Measurements from ENCODE around the gene HPN.
A peak's percentile ranks its signal among the peaks of the same experiment; 100 is the strongest.
"Not testable (repeated sequence)": the region's sequence is repeated elsewhere in the genome, so short reads cannot be mapped to it uniquely, and the experiment has no call there.

HPN gene

DNA sequence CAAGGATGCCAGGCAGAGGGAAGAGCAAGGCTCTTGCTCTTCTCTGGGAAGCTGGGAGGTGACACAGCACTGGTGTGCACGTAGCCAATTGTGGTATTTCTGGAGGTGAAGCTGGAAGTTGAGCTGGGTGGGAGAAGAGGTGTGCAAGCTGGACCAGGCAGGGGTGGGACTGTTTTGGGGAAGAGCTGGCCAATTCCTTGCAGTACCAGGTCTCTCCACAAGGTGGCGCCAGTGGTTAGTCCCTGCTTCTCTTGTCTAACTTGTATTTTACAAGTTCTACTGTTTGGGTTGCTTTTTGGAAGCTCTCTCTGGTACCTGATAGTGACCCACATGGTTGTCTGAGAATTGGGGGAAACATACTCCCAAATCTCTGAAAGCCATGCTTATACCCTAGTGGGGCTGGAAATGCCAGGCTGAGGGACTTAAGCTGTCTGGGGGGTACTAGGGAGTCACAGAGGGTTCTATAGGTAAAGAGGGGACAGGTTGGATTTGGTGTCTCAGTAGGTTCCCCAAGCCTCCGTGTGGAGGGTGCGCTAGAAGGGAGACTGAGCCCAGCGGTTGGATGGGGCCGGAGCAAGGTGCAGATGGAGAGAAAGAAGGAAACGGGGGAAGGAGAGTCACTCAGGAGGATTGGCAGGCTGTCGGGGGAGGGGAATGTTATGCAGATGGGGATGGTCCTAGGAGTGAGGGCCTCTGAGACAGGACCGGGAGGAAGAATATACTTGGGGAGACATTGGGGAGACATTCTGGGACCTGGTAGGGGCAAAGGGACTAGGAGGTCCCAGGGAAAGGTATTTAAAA, 3.0 kb downstream of the HPN start:
- DNase-seq, result peak; percentile 17

DNA sequence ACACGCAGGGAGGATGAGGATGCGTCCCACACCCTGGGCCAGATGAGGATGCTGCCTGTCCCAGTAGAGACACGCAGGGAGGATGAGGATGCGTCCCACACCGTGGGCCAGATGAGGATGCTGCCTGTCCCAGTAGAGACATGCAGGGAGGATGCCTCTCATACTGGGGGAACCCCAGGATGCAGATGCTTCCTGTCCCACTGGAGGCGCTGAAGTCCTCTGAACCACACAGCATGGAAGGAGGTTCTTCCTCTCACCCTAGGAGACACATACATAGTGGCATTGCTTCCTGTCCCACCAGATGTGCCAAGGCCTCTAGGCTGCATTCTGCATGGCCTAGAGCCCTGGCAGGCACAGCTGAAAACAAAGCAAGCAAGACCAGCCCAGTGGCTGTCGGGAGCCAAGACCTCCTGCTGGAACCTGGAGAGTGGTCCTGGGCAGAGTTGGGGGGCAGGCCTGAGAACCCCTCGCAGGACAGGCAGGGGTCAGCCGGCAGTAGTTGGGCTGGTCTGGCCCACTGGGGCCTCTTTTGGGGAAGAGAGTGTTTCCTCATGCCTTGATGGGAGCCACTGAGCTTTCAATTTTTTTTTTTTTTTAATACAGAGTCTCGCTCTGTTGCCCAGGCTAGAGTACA, 4.3 kb downstream of the HPN start:
- no peak for DNase-seq

DNA sequence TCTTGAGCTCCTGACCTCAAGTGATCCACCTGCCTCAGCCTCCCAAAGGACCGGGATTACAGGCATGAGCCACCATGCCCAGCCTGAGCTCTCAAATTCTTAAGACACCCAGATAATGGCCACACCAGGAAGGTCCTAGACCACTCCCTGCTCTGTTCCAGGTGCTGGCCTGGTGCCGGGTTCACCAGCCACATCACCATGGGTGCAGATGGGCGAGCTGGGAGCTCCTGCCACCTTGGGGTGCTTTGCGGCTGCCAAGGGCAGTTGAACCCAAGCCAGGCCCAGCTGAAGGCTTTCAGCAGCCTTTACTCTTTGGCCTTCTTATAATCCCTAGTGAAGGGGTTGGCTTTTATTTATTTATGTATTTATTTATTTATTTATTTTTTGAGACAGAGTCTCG, 4.9 kb downstream of the HPN start:
- DNase-seq, result no peak

DNA sequence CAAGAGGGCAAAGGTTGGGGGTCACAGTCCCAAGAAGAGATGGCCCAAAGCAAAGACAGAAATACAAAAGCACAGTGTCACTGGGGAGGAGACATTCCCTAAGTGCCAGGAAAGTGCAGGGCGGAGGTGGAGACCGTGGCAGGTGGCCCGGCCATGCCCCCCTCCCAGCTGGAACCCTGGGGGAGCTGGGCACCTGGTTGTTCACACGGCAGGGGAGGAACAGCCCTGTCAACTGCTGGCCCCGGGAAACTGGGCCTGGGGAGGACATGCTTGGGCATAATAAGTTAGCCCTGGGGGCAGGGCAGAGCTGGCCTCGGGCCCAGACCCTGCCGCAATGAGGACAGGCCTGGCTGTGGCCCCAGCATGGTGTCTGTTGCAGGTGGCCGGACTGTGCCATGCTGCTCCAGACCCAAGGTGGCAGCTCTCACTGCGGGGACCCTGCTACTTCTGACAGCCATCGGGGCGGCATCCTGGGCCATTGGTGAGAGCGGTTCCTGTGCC, 7.4 kb downstream of the HPN start:
- DNase-seq, result no peak

DNA sequence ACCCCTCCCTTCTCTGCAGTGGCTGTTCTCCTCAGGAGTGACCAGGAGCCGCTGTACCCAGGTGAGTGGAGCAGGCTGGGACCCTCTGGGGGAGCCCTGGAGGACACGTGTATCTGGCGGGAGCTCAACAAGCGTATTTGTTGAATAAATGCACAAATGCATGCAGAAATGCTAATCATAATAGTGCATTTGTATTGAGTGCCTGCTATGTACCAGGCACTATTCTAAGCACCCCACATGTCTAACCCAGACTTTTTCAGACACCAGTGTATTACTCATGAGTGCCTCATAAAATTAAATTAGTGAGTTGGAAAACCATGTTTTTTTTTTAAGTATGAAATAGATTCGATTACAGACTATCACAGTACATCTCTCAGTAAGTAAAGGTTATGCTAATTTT, 7.9 kb downstream of the HPN start:
- DNase-seq, result no peak

DNA sequence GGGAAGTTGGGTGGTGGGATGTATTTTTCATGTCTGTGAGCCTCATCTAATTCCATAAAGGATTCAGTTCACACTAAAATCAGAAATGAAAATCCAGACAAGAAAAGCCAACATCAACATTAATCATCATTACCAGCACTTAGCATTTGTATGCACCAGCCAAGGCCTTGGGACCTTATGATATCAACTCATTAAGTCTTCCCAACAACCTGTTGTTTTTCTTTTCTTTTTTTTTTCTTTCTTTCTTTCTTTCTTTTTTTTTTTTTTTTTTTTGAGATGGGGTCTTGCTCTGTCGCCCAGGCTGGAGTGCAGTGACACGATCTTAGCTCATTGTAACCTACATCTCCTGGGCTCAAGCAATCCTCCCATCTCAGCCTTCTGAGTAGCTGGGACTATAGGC, 9.1 kb downstream of the HPN start:
- DNase-seq, result not testable (repeated sequence)

DNA sequence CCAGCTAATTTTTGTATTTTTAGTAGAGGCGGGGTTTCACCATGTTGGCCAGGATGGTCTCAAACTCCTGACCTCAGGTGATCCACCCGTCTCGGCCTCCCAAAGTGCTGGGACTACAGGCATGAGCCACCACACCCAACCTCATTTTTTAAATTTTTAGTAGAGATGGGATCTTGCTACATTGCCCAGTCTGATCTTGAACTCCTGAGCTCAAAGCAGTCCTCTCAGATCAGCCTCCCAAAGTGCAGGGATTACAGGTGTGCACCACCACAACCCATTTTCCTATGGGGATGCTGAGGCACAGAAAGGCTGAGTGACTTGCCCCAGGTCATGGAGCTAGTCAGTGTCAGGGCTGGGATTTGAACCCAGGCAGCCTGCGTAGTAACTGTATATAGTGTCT, 9.7 kb downstream of the HPN start:
- not testable (repeated sequence) for DNase-seq

DNA sequence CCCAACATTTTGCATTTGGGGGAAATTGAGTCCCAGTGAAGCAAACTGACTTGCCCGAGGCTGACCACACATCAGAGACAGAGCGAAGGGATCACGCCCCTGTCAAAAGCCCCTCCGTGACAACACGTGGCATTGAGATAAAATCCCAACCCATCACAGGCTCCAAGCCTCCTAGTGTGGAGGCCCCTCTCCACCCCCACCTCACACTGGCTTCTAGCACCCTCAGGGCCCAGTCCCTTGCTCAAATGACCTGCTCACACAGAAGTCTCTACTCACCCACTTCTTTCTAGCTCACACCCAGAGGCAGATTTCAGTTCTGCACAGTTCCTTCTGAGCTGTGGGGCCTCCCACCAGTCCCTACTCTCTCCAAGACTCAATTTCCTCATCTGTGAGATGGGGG, 10.3 kb downstream of the HPN start:
- DNase-seq, result no peak

DNA sequence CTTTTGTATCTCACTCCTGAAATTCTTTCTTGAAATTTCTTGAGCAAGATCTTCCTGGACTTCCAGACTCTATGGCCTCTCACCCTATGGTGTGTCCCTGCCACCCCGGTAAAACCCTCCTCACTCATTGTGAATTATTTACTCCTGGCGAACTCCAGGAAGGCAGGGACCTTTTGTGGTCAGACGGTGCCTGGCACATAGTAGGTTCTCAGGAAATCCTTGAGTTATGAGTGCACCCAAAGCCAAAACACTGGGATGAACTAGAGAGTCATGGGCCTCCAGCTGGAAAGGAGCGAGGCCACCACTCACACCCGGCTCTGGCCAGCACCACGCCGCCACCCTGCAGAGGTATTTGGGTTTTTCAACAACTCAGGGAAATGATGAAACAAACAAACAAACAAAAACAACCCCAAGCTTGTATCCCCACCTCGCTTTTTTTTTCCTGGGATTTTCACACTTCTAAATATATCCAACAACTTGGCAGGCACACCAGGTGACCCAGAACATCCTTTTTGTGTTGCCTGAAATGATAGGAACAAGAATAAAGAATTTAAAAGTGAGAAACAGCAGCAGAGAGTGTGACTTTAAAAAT, 11.2 kb downstream of the HPN start:
- DNase-seq, result no peak

DNA sequence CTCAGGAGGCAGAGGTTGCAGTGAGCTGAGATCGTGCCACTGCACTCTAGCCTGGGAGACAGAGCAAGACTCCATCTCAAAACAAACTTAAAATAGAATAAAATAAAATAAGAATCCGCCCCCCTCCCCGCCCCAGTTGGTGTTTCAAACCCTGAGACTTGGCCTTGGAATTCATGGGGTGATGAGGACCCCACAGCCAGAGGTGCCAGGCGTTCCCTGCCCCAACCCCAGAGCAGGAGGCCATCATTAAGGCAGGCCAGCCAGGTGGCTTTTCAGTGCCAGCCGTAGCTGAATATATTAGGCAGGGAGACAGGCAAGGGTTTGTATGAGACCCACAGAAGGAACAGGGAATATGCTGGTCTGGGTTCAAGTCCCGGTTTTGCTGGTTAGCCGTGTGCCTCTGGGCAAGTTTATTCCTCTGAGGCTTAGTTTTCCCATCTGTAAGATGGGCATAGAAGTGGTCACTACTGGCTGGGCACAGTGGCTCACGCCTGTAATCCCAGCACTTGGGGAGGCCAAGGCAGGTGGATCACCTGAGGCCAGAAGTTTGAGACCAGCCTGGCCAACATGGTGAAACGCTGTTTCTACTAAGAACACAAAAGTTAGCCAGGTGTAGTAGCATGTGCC, 12.3 kb downstream of the HPN start:
- DNase-seq, result no peak

DNA sequence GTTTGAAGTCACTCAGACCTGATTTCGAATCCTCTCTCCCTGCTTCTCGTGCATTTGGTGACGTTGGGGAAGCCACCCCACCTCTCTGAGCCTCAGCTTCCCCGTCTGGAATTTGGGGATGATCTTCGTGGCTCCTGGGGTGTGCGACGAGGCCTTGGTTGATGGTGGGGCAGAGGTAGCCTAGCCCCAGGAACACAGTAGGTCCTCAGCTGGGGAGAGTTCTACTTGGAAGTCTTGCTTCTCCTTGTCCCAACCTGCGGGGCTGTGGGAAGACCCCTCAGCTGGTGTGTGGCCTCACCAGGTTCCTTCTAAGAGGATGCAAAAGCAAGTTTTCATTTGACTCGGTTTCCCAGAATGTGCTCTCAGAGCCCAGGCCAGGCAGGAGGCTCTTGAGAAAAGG, 13.1 kb downstream of the HPN start:
- no peak for DNase-seq

DNA sequence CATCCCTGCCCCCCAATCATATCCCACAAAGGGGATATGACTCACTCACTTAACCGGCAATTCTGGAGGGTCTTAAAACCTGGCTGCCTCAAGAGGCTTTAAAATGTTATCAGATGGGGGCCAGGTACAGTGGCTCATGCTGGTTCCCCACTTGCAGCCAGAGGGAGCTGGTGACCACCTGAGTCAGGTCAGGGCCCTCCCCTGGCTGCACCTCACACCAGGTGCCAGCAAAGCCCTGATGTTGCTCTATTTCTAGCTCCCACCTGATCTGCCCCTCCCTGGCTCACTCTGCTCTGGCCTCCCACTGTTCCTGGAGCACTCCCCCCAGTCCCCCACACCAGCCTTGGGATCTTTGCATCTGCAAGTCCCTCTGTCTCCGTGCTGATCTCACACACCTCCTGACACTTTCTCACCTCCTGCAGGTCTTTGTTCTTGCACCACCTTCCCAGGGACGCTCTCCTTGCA, 14.2 kb downstream of the HPN start:
- DNase-seq, result no peak

DNA sequence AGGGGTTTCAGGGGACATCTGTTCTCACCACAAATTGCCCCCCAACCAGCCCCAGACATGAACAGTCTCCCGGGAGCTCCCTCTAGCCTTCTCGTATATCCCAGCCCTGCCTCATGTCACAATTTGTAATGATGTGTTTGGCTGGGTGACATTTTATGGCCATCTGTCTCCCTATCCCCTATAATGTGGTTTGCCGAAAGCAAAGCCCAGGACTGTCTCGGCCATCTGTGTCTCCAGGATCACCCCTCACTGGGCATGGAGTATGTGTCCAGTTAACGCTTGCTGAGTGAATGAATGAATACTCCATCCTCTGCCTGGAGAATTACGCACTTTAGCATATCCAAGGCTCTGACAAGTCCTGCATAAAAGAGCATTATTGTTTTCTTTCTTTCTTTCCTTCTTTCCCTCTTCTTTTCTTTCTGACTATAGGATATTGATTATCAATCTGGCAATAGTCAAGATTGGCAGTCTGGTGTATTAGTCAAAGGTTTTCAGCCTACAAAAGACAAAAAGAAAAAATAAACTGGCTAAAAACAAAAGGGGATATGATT, 15.1 kb downstream of the HPN start:
- no peak for DNase-seq

DNA sequence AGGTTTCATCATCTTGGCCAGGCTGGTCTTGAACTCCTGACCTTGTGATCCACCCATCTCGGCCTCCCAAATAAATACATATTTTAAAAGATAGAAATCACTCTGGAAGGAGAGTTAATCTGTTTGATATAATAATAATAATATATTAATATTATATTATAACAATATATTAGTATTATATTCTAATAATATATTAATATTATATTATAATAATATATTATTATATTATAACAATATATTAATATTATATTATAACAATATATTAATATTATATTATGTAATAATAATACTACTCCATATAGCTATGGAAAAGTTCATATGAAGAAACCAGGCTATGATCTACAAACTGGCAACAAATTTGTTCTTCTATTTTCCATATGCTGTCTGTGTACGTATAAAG, 16.8 kb downstream of the HPN start:
- DNase-seq, result no peak

DNA sequence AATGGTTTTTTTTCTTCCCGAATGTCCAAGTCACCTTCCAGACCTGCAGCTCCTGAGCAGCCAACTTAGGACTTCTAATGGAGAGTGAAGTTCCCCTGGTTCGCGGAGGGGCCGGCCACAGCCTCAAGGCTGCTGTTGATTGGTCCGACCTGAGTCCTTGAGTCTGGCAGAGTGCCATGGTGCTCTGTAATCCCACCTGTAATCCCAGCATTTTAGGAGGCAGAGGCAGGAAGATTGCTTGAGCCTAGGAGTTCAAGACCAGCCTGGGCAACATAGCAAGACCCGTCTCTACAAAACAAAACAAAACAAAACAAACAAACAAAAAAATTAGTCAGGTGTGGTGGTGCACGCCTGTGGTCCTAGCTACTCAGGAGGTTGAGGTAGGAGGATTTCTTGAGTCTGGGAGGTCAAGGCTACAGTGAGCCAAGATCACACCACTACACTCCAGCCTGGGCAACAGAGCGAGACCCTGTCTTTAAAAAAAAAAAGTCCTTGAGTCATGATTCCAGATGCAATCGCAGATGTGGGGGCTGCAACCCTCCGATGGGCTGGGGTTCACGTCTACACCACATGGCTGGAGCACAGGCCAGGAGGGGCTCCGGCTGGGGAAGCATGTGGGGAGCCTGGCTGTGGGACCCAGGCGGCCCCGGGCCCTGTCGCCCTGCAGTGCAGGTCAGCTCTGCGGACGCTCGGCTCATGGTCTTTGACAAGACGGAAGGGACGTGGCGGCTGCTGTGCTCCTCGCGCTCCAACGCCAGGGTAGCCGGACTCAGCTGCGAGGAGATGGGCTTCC, 17.7 kb downstream of the HPN start:
- no peak for DNase-seq

DNA sequence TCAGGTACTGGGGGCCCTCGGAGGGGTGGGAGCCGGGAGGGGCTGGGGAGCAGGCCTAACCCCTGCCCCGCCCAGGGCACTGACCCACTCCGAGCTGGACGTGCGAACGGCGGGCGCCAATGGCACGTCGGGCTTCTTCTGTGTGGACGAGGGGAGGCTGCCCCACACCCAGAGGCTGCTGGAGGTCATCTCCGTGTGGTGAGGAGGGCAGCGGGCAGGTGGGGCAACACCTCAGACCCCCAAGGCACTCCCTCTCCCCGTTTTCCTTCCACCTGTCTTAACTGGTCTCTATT, 18.2 kb downstream of the HPN start:
- no peak for DNase-seq

DNA sequence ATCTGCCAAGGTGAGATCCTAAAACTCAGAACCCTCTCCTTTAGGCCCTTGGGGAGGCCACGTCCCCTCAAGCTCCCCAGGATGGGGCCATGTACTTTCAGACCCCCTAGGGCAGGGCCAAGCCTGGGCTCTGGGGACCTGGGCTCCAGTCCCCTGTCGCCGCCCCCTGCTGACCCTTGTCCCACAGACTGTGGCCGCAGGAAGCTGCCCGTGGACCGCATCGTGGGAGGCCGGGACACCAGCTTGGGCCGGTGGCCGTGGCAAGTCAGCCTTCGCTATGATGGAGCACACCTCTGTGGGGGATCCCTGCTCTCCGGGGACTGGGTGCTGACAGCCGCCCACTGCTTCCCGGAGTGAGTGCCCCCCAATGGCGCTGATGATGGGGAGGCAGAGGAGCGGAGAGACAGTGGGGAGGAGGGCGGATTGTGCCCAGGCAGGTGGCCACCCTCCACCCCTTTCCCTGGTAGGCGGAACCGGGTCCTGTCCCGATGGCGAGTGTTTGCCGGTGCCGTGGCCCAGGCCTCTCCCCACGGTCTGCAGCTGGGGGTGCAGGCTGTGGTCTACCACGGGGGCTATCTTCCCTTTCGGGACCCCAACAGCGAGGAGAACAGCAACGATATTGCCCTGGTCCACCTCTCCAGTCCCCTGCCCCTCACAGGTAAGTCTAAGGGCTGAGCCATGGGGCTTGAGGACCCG, 18.8 kb downstream of the HPN start:
- no peak for DNase-seq

DNA sequence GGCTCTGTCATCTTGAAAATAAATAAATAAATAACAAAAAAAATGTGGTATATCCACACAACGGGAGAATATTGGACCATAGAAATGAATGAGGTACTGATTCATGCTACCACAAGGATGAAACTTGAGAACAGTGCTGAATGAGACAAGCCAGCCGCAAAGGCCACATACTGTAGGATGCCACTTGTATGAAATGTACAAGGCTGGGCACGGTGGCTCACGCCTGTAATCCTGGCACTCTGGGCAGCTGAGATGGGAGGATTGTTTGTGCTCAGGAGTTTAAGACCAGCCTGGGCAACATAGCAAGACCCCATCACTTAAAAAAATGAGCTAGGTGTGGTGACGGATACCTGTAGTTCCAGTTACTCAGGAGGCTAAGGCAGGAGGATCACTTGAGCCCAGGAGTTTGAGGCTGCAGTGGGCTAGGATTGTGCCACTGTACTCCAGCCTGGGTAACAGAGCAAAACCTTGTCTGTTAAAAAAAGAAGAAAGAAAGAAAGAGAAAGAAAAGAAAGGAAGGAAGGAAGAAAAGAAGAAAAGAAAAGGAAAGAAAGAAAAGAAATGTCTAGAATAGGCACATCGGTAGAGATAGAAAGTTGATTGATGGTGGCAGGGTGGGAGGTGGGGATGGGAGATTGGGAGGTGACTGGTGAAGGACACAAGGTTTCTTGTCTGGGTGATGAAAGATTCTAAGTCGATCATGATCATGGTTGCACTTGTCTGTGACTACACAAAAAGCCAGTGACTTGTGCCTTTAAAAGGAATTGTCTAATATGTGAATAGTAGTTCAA, 20.3 kb downstream of the HPN start:
- DNase-seq, result no peak

DNA sequence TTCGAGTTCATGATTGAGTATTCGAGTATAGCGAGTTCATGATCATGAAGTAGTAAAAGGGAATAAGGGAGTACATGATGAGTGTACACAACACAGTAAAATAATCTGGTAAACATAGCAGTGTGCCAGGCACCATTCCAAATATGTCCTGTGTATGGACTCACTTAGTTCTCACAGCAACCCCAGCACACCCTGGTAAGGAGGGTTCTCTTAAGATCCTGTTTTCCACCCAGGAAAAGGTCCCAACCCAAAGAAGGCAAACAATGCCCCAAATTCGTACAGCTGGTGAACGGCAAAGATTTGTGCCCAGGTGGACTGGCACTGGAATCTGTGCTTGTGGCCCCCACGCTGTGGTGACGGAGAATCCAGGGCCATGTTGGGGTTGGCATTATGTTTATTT, 21.4 kb downstream of the HPN start:
- DNase-seq, result no peak

DNA sequence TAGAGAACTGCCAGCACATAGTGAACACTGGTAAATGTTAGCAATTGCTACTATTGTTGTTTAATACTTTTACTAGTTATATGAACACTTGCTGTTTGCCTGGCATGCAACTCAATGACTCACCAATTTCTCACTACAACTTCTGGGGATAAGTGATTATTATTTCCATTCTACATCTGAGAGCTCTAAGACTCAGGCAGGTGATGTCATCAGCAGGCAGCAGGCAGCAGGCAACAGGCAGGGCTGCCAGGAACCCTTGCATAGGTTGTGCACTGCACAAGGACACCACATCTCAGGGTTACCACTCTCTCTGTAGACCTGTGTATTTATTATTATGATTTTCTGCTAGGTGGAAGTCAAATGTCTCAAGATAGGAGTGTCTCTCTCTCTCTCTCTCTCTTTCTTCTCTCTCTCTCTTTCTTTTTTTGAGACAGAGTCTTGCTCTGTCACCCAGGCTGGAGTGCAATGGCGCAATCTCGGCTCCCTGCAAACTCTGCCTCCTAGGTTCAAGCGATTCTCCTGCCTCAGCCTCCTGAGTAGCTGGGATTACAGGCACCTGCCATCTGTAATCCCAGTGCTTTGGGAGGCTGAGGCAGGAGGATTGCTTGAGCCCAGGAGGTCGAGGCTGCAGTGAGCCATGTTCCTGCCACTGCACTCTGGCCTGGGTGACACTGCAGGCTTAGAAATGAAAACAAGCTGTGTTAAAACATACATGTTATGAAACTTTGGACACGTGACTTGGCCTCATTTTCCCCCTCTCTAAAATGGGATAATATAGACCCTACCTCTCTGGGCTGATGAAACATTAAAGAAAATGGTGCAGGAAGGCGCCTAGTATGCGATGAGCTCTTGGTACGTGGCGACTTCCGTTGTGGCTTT, 22.7 kb downstream of the HPN start:
- no peak for DNase-seq

Data from NCI-H526 treated with DMSO at 0.1 percent for 48 hours (cell line).